GM13977 (cell line): Measurements from ENCODE around the gene TSPAN15.
A peak's percentile ranks its signal among the peaks of the same experiment; 100 is the strongest.

ENCODE experiments used
- DNase-seq: peaks from one replicate; pipeline ENCODE4 v3.0.0; 2012; ENCODE audit warnings: low spot score
- CTCF ChIP-seq: IDR thresholded peaks from 2 replicates; pipeline ENCODE4 v1.5.1; 2012; ENCODE audit warnings: mild to moderate bottlenecking, control low read depth; ENCODE audit not compliant: insufficient read depth; ENCODE audit errors: extremely low read depth, missing control alignments
- in situ Hi-C: fragments of 300-500 bp; cut with MboI; formaldehyde crosslinking; loops from one replicate; pipeline ENCODE4 v1.12.0; 2022; ENCODE audit warnings: low sequenced_read_pairs, low pct_unique_long_range_greater_than_20kb, mixed read lengths, inconsistent platforms; ENCODE audit not compliant: unreplicated experiment

The TSPAN15 gene

GRCh38 chr10:69451209-69451783, at the start of gene TSPAN15:
Gene TSPAN15, plus strand, starts transcription at chr10:69451465. Its CDS starts 130 bp downstream, at chr10:69451595.
- peak; percentile 90 for DNase-seq
- in situ Hi-C loops, result no loop called here

GRCh38 chr10:69402386-69402785, 48.9 kb upstream of the TSPAN15 start:
- TF ChIP-seq CTCF, result no peak
- DNase-seq, result no peak
- in situ Hi-C loops, result no loop called here

More at GRCh38 chr10:69451209-69451783, at the start of gene TSPAN15:
- TF ChIP-seq CTCF, result no peak

GRCh38 chr10:69403066-69403465, 48.2 kb upstream of the TSPAN15 start:
- no peak for TF ChIP-seq CTCF
- in situ Hi-C loops, result no loop called here
- no peak for DNase-seq

- in situ Hi-C loops, result no loop called here
- TF ChIP-seq CTCF, result no peak
- no peak for DNase-seq
These were observed 47.7 kb upstream of the TSPAN15 start for GRCh38 chr10:69403519-69403918.

- DNase-seq, result no peak
- no peak for TF ChIP-seq CTCF
- in situ Hi-C loops, result no loop called here
These were observed 46.5 kb upstream of the TSPAN15 start for GRCh38 chr10:69404786-69405185.

- in situ Hi-C loops, result no loop called here
- no peak for DNase-seq
- no peak for TF ChIP-seq CTCF
These were observed 46.0 kb upstream of the TSPAN15 start for GRCh38 chr10:69405221-69405620.
